Loucy (cell line): ENCODE data around the gene KCNT1.

Experiments used
- H2AFZ ChIP-seq: fragments of 200-600 bp; sonication (generic); 2 replicates; pipeline ENCODE4 v1.6.0; 2016; ENCODE audit warnings: antibody characterized with exemption, mild to moderate bottlenecking, low read length, moderate library complexity
- H3F3A ChIP-seq: fragments of 200-600 bp; 2 replicates; pipeline ENCODE4 v1.6.0; 2016; ENCODE audit warnings: antibody characterized with exemption, low read depth, mild to moderate bottlenecking
- H3K27me3 ChIP-seq: fragments of 200-600 bp; sonication (generic); 2 replicates; pipeline ENCODE4 v1.6.1; 2014; ENCODE audit warnings: low read length, mild to moderate bottlenecking; ENCODE audit not compliant: insufficient read depth, poor library complexity, severe bottlenecking
- H3K36me3 ChIP-seq: fragments of 200-600 bp; sonication (generic); 2 replicates; pipeline ENCODE4 v1.6.1; 2016; ENCODE audit warnings: low read length; ENCODE audit not compliant: insufficient read depth
- H3K4me1 ChIP-seq: fragments of 200-600 bp; sonication (generic); 2 replicates; pipeline ENCODE4 v1.5.1; 2014; ENCODE audit warnings: low read length, mild to moderate bottlenecking; ENCODE audit not compliant: insufficient read depth, poor library complexity, severe bottlenecking
- H3K4me2 ChIP-seq: fragments of 200-600 bp; sonication (generic); 2 replicates; pipeline ENCODE4 v1.6.0; 2014; ENCODE audit warnings: antibody characterized with exemption, low read length, low read depth, mild to moderate bottlenecking; ENCODE audit not compliant: poor library complexity, severe bottlenecking
- H3K4me3 ChIP-seq: fragments of 200-600 bp; sonication (generic); 2 replicates; pipeline ENCODE4 v1.5.1; 2014; ENCODE audit warnings: low read length, mild to moderate bottlenecking, mixed read lengths; ENCODE audit not compliant: poor library complexity, severe bottlenecking
- H3K79me2 ChIP-seq: fragments of 200-600 bp; sonication (generic); 2 replicates; pipeline ENCODE4 v1.6.1; 2014; ENCODE audit warnings: low read length; ENCODE audit not compliant: insufficient read depth
- H3K9ac ChIP-seq: fragments of 200-600 bp; sonication (generic); 2 replicates; pipeline ENCODE4 v1.6.0; 2014; ENCODE audit warnings: mild to moderate bottlenecking, low read depth, low read length, moderate library complexity; ENCODE audit not compliant: poor library complexity, severe bottlenecking
- H3K9me2 ChIP-seq: fragments of 200-600 bp; sonication (generic); replicated peaks from 2 replicates; pipeline ENCODE4 v1.6.1; 2016; ENCODE audit warnings: low read depth, low read length, mixed read lengths
- H3K9me3 ChIP-seq: fragments of 200-600 bp; sonication (generic); 2 replicates; pipeline ENCODE4 v1.6.1; 2014; ENCODE audit warnings: mild to moderate bottlenecking, antibody characterized with exemption, low read length, low read depth; ENCODE audit not compliant: insufficient read depth
- H4K20me1 ChIP-seq: fragments of 200-600 bp; sonication (generic); 2 replicates; pipeline ENCODE4 v1.6.0; 2014; ENCODE audit warnings: antibody characterized with exemption, low read length, mild to moderate bottlenecking; ENCODE audit not compliant: insufficient read depth, poor library complexity, severe bottlenecking
- EZH2phosphoT487 ChIP-seq: fragments of 200-600 bp; IDR thresholded peaks from 2 replicates; pipeline ENCODE4 v1.6.1; 2018; ENCODE audit warnings: antibody characterized with exemption, mild to moderate bottlenecking, moderate library complexity, borderline replicate concordance
- TF ChIP-seq, protein P1 (sequence below): fragments of 200-600 bp; sonication (generic); conservative IDR thresholded peaks from 2 replicates; pipeline ENCODE4 v1.5.1; 2014; ENCODE audit warnings: mild to moderate bottlenecking, antibody characterized with exemption, low read length

The KCNT1 gene

DNA sequence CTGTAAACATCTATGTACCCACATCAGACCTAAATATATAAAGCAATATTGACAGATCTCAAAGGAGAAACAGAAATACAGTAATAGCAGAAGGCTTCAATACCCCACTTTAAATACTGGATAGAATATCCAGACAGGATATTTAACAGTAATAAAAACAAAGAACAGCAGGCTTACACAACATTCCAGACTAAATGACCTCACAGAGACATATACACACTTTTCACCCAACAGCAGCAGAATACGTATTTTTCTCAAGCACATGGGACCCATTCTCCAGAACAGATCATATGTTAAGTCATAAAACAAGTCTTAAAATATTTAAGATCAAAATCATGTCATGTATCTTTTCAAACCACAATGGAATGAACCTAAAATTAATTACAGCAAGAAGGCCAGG lies 128.5 kb downstream of the KCNT1 start:
- H3K4me3 ChIP-seq, result no peak overlapping the region
- H3K9me3 ChIP-seq, result 0 out of 2 replicates have a peak, but pooled peaks cover 2% of the 10 kb centered on the region
- no peak overlapping the region for H3K9ac ChIP-seq
- peaks cover 3% of the 10 kb centered on the region for H4K20me1 ChIP-seq
- no peak overlapping the region for H2AFZ ChIP-seq
- no peaks in the 10 kb centered on the region for H3F3A ChIP-seq
- H3K79me2 ChIP-seq, result peaks cover 16% of the 10 kb centered on the region
- no peaks in the 10 kb centered on the region for H3K4me1 ChIP-seq
- TF ChIP-seq, protein P1, sequence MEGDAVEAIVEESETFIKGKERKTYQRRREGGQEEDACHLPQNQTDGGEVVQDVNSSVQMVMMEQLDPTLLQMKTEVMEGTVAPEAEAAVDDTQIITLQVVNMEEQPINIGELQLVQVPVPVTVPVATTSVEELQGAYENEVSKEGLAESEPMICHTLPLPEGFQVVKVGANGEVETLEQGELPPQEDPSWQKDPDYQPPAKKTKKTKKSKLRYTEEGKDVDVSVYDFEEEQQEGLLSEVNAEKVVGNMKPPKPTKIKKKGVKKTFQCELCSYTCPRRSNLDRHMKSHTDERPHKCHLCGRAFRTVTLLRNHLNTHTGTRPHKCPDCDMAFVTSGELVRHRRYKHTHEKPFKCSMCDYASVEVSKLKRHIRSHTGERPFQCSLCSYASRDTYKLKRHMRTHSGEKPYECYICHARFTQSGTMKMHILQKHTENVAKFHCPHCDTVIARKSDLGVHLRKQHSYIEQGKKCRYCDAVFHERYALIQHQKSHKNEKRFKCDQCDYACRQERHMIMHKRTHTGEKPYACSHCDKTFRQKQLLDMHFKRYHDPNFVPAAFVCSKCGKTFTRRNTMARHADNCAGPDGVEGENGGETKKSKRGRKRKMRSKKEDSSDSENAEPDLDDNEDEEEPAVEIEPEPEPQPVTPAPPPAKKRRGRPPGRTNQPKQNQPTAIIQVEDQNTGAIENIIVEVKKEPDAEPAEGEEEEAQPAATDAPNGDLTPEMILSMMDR, result no peak
- no peak for TF ChIP-seq EZH2phosphoT487
- H3K36me3 ChIP-seq, result peaks cover 34% of the 10 kb centered on the region; the same call in 1 of the 2 replicates
- no peaks in the 10 kb centered on the region for H3K9me2 ChIP-seq
- no peak overlapping the region for H3K4me2 ChIP-seq
- H3K27me3 ChIP-seq, result no peaks in the 10 kb centered on the region

DNA sequence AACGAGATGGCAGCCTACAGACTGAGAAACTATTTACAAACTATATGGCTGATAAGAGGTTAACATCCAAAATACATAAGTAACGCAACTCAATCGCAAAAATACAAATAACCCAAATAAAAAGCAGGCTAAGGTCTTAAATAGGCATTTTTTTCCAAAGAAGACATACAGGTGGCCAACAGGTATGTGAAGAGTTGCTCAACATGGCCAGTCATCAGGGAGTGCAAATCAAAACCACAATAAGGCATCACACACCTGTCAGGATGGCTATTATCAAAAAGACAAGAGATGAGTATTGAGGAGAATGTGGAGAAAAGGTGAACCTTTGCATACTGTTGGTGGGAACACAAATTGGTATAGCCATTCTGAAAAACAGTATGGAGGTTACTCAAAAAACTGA lies 131.9 kb downstream of the KCNT1 start:
- H3K27me3 ChIP-seq, result no peaks in the 10 kb centered on the region
- H3K36me3 ChIP-seq, result peaks cover 11% of the 10 kb centered on the region; the same call in 1 of the 2 replicates
- H3K9me3 ChIP-seq, result no peaks in the 10 kb centered on the region
- peaks cover 3% of the 10 kb centered on the region for H4K20me1 ChIP-seq
- no peak overlapping the region for H3K9ac ChIP-seq
- TF ChIP-seq EZH2phosphoT487, result no peak
- TF ChIP-seq, protein P1, result no peak
- no peak overlapping the region for H3K4me2 ChIP-seq
- H3K4me1 ChIP-seq, result no peaks in the 10 kb centered on the region
- no peak overlapping the region for H3K4me3 ChIP-seq
- H3K9me2 ChIP-seq, result no peaks in the 10 kb centered on the region
- peaks cover 8% of the 10 kb centered on the region; the same call in 1 of the 2 replicates for H3K79me2 ChIP-seq
- no peak overlapping the region for H2AFZ ChIP-seq
- no peaks in the 10 kb centered on the region for H3F3A ChIP-seq

DNA sequence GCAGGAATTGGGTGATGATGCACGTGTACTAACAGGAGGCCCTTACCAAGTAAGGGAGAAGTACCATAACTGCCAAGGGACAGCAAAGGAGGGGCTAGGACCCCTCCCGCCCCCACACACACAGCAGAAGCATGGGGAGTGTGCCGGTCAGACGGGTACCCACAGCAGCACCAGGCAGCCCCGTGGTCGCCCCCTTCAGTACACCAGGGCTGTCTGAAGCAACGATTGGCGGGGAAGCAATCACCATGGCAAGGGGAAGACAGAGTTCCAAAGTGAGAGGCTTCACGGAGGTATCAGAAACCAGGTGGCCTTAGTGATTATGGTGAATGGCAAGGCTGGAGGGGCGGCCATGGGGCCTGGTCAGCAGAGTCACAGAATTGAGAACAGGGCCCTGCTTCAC lies 133.1 kb downstream of the KCNT1 start:
- H3K9me2 ChIP-seq, result no peaks in the 10 kb centered on the region
- no peaks in the 10 kb centered on the region for H3K9me3 ChIP-seq
- H2AFZ ChIP-seq, result no peak overlapping the region
- no peaks in the 10 kb centered on the region for H3F3A ChIP-seq
- no peak for TF ChIP-seq EZH2phosphoT487
- TF ChIP-seq, protein P1, result no peak
- no peaks in the 10 kb centered on the region for H3K27me3 ChIP-seq
- H3K36me3 ChIP-seq, result peaks cover 15% of the 10 kb centered on the region; the same call in 1 of the 2 replicates
- H3K4me1 ChIP-seq, result no peaks in the 10 kb centered on the region
- H4K20me1 ChIP-seq, result no peaks in the 10 kb centered on the region
- H3K9ac ChIP-seq, result no peak overlapping the region
- no peak overlapping the region for H3K4me3 ChIP-seq
- H3K79me2 ChIP-seq, result peaks cover 20% of the 10 kb centered on the region; the same call in 1 of the 2 replicates
- no peak overlapping the region for H3K4me2 ChIP-seq
